COLO829 (cell line): ENCODE results near the gene LAMA3.

Experiments
- DNase-seq: peaks from one replicate; pipeline ENCODE4 v3.0.0; 2012; ENCODE audit warnings: low spot score

The LAMA3 gene

DNA sequence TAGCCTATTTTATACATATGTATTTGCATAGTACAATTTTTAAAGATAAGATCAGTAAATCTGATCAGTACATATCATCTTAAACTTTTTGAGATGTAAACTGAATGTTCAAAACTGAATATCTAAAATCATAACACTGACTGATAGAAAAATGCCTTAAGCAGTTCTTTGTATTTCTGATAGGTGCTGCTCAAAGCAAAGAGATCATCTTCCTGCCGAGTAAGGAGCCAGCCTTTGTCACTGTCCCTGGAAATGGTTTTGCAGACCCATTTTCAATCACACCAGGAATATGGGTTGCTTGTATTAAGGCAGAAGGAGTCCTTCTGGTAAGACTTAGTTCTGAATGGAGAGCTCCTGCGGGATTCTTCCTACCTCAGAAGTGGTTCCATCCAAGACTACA, 135.0 kb downstream of the LAMA3 start:
- no peak for DNase-seq

DNA sequence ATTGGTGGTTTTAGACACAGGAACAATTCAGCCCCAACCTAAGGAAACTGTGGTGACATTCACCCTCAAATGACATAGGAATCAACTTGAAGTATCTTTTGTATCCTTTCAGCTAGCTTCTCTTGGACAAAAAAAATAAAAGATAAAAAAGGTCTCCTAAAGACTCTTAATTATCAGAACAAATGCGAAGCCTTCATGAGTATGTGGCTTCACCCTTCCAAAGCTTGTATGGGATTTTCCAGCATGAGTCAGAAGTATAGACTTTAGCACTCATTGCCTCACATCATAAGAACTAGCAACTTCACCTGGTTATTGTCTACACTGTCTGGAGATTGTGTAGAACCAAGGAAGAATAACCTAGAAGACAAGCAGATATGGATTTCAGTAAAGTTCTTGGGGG, 135.4 kb downstream of the LAMA3 start:
- no peak for DNase-seq

DNA sequence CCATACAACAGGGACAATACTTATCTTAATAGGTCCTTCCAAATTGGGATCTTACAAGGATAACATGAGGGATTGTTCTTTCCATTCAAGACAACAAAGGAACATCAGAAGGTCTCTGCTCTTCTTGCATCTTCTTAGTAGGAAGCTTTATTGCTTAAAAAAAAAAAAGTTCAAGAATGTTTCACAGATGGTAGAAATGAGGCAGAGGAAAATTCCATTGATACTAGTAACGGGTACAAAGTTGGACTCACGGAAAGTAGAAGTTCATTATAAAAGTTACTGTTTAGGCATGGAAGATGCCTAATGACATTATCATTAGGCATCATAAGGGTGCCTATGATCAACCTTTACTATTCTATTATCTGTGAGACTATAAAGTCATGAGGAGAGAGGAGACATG, 136.2 kb downstream of the LAMA3 start:
- DNase-seq: no peak

DNA sequence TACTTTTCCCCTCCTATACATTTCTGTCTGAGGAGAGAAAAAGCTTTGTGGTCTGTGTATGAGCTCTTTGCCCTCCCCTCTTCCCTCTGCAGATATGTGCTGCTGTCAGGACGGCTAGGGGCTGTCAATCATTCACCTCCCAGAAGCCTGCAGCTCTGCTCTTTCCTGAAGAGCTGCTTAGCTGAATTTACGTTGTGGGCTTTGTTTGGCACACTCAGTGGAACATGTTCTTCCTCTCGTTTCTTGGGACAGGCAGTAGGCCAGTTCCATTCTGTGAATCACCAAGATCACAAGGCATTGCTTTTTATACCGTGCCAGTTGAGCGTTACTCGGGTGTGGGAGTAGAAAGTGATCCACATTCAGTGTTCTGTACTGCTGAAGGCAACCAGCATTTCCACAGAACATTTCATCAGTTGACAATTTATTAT, 136.7 kb downstream of the LAMA3 start:
- DNase-seq: peak; percentile 50

DNA sequence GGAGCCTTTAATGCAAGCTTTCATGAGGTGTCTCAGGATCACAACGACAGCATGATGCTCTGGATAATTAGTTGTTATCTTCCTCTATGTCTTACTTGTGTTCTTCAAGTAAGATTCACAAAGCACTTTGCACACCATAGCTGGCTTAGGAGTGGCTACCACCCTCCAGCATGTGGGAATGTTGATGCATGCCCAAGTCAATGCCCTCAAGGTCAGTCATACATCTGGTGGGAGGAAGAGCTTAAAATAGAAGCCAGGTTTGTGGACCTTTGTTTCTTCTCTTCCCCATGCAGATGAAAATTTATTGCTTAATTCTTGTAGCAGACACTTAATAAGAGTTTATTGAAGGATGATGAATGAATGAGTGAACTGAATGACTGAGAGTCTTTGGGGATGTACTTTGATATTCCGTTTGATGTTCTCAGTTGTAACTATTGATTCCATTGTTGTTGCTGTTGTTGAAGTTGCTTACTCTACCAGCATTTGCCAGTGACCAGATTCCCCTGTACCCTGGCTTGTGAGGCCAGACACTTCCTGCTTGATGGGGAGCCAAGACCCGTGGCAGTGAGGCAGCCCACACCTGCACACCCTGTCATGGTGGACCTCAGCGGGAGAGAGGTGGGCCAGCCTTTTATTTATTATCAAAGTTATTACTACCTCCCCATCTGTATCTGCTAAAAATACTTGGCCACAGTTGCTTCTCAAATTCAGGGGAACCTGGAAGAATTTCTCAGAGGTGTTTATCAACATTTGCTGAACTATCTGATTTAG, 137.8 kb downstream of the LAMA3 start:
- no peak for DNase-seq

DNA sequence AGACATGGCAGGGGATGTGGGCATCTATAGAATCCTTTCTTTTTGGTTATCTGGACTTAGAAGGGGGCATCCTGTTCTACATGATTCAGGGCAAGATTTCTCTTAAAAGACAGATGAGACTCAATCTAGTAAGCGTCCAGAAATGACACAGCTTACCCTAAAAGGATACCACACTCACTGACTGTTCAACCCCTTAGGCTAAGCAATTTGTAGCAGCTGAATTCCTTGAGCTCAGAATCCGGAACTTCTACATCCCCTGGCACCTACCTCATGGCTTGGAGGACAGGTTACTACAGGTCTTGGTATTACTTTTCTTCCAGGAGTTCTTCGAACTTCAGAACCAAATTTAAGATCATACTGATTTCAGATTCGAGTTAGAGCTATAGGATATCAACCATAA, 138.4 kb downstream of the LAMA3 start:
- no peak for DNase-seq

DNA sequence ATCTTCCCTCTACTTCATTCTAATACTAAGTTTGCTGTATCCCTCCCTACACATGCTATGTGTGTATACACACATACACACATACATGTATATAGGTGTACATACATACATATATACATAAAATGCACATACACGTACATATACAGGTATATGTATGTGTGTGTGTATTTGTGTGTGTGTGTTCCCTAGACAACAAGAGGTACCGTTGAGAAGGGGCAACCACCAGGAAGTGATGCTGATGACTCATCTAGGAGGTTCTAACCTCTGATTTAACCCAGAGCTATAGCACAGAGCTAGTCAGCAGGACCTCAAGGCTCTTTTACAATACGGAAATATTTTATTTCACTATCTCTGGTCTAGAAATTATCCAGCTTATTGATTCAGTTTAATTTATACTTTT, 139.2 kb downstream of the LAMA3 start:
- DNase-seq: peak; percentile 67

DNA sequence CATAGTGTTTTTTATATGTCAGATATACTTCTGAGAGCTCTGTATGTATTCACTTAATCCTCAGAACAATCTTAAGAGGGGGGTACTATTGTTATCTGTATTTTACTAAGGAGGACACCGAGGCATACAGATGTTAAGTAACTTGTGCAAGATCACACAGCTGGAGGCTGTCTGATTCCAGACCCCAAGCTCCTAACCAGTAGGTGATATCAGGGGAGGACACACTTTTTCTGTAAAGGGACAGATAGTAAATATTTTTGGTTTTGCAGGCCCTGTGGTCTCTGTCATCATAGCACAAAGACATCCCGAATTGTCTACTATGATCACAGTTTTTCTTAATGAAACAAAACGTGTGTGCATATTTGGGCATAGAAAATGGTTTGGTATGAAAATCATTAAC, 143.7 kb downstream of the LAMA3 start:
- no peak for DNase-seq

DNA sequence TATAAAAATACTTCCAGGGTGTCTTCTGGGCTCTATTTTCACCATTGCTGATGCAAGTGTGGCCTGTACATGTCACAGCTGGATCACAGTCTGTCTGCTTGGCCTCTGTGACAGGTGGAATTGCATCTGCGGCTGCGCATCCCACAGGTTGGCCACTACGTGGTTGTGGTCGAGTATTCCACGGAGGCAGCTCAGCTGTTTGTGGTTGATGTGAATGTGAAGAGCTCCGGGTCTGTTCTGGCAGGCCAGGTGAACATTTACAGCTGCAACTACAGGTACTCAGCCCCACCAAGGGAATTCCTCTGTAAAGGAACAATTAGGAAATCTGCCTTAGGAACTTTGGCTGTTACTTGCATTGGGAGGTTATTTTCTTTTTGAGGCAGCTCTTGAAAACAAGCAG, 144.5 kb downstream of the LAMA3 start:
- DNase-seq: no peak

DNA sequence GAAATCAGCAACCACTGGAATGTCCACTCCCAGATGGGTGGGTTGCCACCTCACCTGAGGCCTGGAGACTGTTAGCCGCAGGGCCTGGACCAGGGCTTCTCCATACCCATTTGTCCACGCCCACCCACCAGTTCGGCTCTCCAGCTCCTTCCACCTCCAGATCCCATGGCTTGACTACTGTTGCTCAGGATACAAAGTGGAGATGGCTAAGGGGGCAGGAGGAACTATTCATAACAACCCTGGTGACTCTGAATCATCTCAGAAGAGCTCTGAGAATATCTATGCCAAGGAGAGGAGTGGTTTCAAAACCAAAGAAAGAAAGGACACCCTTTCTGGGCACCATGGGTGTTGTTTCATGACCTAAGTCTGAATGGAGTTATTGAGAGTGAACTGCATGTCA, 145.8 kb downstream of the LAMA3 start:
- peak; percentile 35 for DNase-seq

DNA sequence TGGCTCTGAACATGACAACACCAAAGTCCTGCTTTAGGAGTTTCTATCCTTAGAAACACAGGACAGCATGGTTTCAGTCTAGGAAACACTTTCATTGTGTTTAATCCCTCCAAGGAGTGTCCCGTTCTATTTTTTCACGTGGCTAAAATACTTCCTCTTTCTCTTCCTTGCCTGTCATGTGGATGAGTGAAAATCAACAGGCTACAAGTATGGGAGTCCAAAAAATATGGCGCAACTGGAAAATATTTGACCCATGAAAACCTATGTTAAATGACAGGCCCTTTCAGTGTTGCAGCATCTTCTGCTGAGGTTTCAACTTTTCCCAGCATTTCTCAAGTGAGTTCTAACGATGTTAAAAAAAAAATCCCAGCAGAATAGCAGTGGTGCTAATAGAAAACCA, 146.3 kb downstream of the LAMA3 start:
- no peak for DNase-seq

DNA sequence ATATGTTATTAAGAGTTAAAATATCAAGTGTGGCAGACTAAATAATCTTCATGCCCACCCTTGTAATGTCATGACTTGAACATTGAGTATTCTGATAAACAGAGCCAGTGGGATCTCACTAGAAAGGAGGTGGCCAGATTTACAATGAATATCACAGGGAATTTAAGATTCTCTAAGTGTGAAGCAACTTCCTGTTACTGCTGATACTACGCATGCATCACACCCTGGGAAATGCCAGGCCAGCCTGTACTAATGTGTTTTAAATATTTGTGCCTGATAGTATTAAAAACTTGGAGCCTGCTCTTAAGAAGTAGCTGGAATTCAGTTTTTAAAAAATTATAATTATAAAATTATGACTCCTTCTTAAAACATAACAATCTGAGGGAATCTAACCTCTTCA, 148.3 kb downstream of the LAMA3 start:
- DNase-seq: no peak

DNA sequence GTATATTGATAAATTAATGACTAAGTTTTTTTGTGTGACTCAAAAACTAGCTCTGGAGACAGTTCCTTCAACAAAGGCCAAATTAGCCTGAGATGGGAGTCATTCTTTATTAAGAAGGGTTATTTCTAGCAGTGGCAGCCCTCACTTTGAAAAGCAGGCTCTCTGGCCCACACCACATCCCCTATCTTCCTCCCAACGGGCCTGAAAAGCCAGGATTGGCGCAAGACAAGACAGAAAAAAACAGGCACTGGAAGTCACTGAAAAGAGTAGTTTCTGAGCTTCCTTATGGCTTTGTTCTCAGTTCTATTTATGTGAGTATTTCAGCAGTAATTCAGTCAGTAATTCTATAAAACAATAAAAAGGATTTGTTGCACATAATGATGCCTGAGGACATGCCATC, 149.0 kb downstream of the LAMA3 start:
- no peak for DNase-seq

DNA sequence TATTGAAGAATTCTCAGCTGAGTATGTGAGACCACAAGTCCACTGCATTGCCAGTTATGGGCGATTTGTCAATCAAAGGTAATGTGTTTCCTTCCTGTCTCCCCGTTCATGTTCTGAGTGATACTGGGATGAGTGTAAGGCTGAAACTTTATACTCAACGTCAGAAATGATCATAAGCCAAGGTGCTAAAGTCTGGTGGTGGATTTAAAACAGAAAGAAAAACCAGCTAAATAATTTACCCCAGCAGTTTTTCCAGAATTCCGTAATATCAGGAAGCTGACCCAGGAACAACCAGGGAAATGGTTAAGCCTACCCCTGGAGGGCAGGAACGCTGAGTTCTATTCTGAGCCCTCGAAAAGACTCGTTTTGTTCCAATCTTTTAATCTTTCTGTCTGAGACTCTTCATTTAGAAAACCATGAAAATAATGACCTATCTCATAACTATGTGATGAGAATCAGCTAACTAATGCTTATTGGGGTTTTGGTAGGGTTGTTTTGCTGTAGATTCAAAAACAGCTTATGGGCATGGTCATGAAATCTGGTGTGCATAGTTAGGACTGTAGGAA, 149.6 kb downstream of the LAMA3 start:
- peak; percentile 19 for DNase-seq

DNA sequence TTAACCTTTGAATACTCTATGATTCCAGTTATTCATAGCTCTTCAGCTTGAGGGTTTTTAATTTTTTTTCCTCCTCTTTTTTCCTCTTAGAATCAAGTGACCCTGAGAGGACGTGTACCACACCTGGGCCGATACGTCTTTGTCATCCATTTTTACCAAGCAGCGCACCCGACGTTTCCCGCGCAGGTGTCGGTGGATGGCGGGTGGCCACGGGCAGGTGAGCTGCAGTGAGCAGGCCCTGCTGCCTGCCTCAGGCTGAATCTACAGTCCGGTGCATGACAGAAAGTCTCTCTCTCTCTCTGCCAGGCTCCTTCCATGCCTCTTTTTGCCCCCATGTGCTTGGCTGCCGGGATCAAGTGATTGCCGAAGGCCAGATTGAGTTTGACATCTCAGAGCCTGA, 153.1 kb downstream of the LAMA3 start:
- DNase-seq: no peak

DNA sequence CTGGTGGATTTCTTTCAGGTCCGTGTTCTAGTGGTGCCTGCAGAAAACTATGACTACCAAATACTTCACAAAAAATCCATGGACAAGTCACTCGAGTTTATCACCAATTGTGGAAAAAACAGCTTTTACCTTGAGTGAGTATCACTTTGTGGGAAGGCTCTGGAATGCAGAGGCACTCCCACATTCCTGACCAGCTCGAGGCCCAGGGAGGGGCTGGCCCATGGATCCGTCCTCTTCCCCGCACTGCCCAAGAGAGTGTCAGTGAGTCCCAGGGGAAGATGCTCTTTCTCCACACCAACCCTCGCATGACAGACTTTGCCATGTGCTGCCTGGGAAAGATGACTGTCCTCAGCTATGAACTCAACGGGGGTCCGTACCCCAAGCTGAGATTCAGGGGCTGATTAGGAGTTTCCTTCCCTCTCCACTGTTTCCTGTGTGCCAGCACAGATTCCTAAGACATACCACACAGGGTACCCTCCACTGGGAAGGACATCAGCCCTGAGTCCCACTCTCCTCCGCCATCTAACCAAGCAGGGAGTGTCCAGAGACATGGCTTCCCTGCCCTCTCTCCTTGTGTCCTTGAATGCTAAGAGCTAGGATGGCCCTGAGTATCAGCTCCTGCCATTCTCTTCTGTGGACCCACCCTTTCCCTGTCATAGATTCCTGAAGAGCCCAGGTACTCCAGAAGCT, 155.9 kb downstream of the LAMA3 start:
- no peak for DNase-seq

DNA sequence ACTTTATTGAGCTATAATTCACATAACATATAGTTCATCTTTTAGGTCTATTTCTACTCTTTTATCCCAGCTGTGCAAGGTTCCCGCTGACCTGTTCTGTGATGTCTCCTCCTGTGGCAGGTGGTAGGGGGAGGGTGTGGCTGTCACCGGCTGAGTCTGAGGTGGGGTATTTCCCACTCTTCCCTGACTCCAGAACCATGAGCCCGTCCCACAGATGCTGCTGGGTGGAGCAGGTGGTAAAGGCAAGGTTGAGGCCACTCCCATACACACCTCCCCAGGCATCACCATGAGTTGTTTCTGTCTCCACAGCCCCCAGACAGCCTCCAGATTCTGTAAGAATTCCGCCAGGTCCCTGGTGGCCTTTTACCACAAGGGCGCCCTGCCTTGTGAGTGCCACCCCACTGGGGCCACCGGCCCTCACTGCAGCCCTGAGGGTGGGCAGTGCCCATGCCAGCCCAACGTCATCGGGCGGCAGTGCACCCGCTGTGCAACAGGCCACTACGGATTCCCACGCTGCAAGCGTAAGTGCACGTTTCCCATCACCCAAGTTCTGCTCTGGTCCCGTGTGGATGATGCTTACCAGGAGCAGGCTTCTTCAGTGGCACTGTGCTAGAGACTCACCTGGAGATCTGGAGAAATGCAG, 156.9 kb downstream of the LAMA3 start:
- no peak for DNase-seq

DNA sequence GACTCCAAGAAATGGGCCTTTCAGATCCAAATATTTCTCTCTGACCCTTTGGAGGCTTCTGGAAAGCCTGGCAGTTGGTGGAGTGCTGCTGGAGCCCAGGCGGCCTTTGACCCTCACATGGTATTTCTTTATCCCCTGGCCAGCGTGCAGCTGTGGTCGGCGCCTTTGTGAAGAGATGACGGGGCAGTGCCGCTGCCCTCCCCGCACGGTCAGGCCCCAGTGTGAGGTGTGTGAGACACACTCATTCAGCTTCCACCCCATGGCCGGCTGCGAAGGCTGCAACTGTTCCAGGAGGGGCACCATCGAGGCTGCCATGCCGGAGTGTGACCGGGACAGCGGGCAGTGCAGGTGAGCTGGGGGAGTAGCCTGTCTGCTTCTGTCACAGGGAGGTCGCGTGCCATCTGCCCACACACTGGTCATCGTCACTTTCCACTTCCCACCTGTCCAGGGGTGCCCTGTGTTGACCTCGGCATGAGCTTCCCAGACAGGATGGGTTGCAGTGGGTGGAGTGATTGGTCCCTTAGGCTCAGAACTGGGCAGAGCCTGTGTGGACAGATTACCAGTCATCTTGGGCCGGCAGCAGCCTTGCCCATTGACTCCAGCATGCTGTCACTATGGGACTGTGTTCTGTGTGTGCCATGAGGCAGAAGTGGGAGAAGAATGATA, 158.2 kb downstream of the LAMA3 start:
- no peak for DNase-seq

DNA sequence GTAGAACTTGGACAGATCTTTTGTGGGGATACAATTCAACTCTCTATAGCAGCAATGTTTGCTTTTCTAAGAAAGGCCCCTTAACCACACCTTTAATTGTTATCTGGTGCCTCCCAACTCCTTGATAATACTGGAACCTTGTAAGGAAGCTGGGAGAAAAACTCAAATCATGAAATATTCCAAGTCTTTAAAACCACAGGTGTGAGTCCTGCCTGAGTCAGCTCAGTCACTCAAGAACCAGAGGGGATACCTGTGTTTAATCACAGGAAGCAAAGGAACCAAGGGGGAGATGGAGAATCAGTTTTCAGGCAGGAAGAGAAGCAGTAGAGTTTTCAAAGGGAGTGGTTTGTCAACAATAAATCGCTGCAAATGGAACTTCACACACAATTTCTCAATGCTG, 159.9 kb downstream of the LAMA3 start:
- no peak for DNase-seq

DNA sequence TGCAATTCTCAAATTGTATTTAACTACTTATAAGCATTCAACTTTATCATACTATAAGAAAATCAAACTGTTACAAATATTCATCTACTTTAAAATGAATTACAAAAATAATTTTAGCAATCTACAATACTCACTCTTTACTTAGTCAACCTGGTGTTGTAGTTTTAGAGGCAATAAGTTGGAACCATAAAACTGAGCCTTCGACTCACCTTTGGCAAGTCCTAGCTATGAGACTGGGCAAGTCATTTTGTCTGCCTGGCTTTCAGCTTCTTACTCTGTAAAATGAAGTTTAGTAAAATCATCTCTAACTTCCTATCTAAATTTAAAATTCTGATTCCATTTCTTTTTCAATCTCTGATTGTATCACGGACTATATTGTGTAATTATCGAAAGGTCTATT, 161.0 kb downstream of the LAMA3 start:
- DNase-seq: no peak

DNA sequence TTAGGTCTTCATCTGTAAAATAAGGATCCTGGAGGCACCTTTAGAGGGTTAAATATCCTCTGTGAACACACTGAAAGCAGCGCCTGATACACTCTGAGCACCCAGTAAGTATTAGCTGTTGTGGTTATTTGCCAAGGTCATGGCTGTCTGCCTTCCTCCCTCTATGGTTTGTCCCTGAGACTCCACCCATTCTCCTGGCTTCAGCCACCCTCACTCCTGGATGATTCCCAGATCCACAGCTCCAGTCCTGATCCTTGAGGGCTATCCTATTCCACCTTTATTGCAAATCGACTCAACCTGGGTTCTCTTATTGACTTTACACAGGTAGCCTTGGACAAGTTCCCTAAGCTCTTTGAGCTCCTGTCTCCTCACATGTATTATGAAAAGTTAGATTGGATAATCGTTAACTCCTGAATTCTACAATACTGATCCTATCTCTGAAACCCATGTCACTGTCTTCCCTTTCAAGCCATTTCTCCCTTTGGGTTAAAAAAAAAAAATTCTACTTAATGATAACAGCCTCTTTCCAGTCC, 162.3 kb downstream of the LAMA3 start:
- no peak for DNase-seq
